Mucosa of rectum (tissue), 2 donors: ENCODE measurements around the gene NPAS3.

Experiments used
- H3K27ac ChIP-seq, 2 donors: one replicate each; pipeline ENCODE4 v1.7.0; 2013; ENCODE audit warnings: inconsistent platforms in 2 of 2, low read depth in 2 of 2, low read length in 2 of 2
- H3K27me3 ChIP-seq, 2 donors: one replicate each; pipeline ENCODE4 v1.7.0; 2013; ENCODE audit warnings: low read length in 2 of 2; ENCODE audit not compliant: control insufficient read depth in 2 of 2, insufficient read depth in 2 of 2
- H3K36me3 ChIP-seq, 2 donors: one replicate each; pipeline ENCODE4 v1.7.0; 2013; ENCODE audit warnings: low read length in 2 of 2; ENCODE audit not compliant: control insufficient read depth in 2 of 2, insufficient read depth in 2 of 2
- H3K4me1 ChIP-seq, 2 donors: one replicate each; pipeline ENCODE4 v1.7.0; 2013; ENCODE audit warnings: low read length in 2 of 2, mild to moderate bottlenecking in 1 of 2; ENCODE audit not compliant: control insufficient read depth in 2 of 2, insufficient read depth in 2 of 2
- H3K4me3 ChIP-seq, 2 donors: one replicate each; pipeline ENCODE4 v1.7.0; 2013; ENCODE audit warnings: low read length in 2 of 2
- H3K9ac ChIP-seq, 2 donors: one replicate each; pipeline ENCODE4 v1.7.0; 2013; ENCODE audit warnings: low read length in 2 of 2, low read depth in 1 of 2, mild to moderate bottlenecking in 1 of 2
- H3K9me3 ChIP-seq, 2 donors: one replicate each; pipeline ENCODE4 v1.7.0; 2013; ENCODE audit warnings: low read length in 2 of 2; ENCODE audit not compliant: control insufficient read depth in 2 of 2
- donor health status: healthy.
- donor health status: Normal muscosa, but diverticular disease.

The NPAS3 gene

GRCh38 chr14:33323979-33324378 lies 385.3 kb downstream of the NPAS3 start:
- no peaks in the 10 kb centered on the region for H3K36me3 ChIP-seq
- H3K9ac ChIP-seq: no peak overlapping the region
- no peaks in the 10 kb centered on the region for H3K9me3 ChIP-seq
- no peaks in the 10 kb centered on the region for H3K4me1 ChIP-seq
- no peaks in the 10 kb centered on the region for H3K27me3 ChIP-seq
- no peak overlapping the region for H3K27ac ChIP-seq
- H3K4me3 ChIP-seq: no peak overlapping the region

- Histone ChIP-seq H3K4me1 (no peaks in the 10 kb centered on the region), H3K4me3 (no peak overlapping the region), H3K9ac (no peak overlapping the region), H3K9me3 (no peaks in the 10 kb centered on the region), H3K27ac (no peak overlapping the region), H3K36me3 (no peaks in the 10 kb centered on the region), H3K27me3 (no peaks in the 10 kb centered on the region)
Measured at GRCh38 chr14:33331176-33331949, 392.7 kb downstream of the NPAS3 start.

GRCh38 chr14:33332497-33332896 lies 393.8 kb downstream of the NPAS3 start:
- no peak overlapping the region for H3K27ac ChIP-seq
- H3K27me3 ChIP-seq: no peaks in the 10 kb centered on the region
- H3K4me3 ChIP-seq: no peak overlapping the region
- no peak overlapping the region for H3K9ac ChIP-seq
- H3K4me1 ChIP-seq: no peaks in the 10 kb centered on the region
- H3K9me3 ChIP-seq: no peaks in the 10 kb centered on the region
- no peaks in the 10 kb centered on the region for H3K36me3 ChIP-seq

DNA sequence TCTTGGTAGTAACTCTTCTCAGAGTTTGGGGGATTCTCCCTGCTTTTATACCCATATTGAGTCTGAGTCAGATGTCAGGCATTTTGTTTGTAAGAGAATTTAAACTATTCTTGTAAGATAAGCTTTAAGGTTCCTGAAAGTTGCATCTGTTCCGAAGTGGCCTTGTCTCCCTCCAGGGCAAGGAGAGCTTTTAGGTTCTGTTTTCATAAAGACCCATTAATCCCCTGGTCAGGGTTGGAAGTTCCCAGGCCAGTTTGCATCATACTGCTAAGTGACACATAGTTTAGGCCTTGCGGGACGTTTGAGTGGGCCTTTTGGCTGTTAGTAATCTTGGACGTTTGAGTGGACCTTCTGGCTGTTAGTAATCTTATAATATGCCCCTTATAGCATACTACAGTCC lies 396.7 kb downstream of the NPAS3 start:
- Histone ChIP-seq H3K27me3 (no peaks in the 10 kb centered on the region), H3K4me1 (no peaks in the 10 kb centered on the region)

GRCh38 chr14:33342299-33342974 lies 403.8 kb downstream of the NPAS3 start:
- no peak overlapping the region for H3K27ac ChIP-seq
- H3K4me1 ChIP-seq: no peaks in the 10 kb centered on the region
- H3K9me3 ChIP-seq: no peaks in the 10 kb centered on the region
- H3K36me3 ChIP-seq: no peaks in the 10 kb centered on the region
- H3K27me3 ChIP-seq: no peaks in the 10 kb centered on the region
- no peak overlapping the region for H3K9ac ChIP-seq
- no peak overlapping the region for H3K4me3 ChIP-seq

More for the DNA sequence above, 396.7 kb downstream of the NPAS3 start:
- Histone ChIP-seq H3K9ac (no peak overlapping the region), H3K36me3 (no peaks in the 10 kb centered on the region), H3K4me3 (no peak overlapping the region), H3K27ac (no peak overlapping the region), H3K9me3 (no peaks in the 10 kb centered on the region)

GRCh38 chr14:33343016-33343415 lies 404.3 kb downstream of the NPAS3 start:
- no peaks in the 10 kb centered on the region for H3K27me3 ChIP-seq
- no peak overlapping the region for H3K9ac ChIP-seq
- H3K4me3 ChIP-seq: no peak overlapping the region
- H3K27ac ChIP-seq: no peak overlapping the region
- no peaks in the 10 kb centered on the region for H3K36me3 ChIP-seq
- no peaks in the 10 kb centered on the region for H3K9me3 ChIP-seq
- no peaks in the 10 kb centered on the region for H3K4me1 ChIP-seq

DNA sequence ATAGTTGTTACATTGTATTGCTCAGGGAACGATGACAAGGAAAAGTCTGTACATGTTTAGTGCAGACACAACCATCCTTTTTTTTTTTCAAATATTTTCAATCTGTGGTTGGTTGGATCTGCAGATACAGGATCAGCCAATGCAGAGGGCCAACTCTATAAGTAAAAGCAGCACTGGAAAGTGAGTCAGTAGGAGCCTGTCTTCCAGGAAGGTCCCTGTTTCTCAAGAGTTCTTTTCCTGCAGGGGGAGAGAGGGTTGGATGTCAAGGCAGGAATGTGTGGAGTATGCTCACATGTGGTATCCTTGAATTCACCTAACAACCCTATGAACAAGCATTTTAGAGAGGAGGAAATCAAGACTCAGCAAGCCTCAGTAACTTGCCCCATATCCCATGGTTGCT lies 409.1 kb downstream of the NPAS3 start:
- H3K4me1 ChIP-seq: no peaks in the 10 kb centered on the region
- no peak overlapping the region for H3K27ac ChIP-seq
- no peak overlapping the region for H3K4me3 ChIP-seq

GRCh38 chr14:33348510-33348909 lies 409.8 kb downstream of the NPAS3 start:
- Histone ChIP-seq H3K9me3 (no peaks in the 10 kb centered on the region), H3K27me3 (no peaks in the 10 kb centered on the region), H3K27ac (no peak overlapping the region), H3K4me3 (no peak overlapping the region), H3K9ac (no peak overlapping the region), H3K36me3 (no peaks in the 10 kb centered on the region), H3K4me1 (no peaks in the 10 kb centered on the region)

More for the DNA sequence above, 409.1 kb downstream of the NPAS3 start:
- no peak overlapping the region for H3K9ac ChIP-seq
- no peaks in the 10 kb centered on the region for H3K27me3 ChIP-seq
- H3K9me3 ChIP-seq: no peaks in the 10 kb centered on the region
- no peaks in the 10 kb centered on the region for H3K36me3 ChIP-seq

DNA sequence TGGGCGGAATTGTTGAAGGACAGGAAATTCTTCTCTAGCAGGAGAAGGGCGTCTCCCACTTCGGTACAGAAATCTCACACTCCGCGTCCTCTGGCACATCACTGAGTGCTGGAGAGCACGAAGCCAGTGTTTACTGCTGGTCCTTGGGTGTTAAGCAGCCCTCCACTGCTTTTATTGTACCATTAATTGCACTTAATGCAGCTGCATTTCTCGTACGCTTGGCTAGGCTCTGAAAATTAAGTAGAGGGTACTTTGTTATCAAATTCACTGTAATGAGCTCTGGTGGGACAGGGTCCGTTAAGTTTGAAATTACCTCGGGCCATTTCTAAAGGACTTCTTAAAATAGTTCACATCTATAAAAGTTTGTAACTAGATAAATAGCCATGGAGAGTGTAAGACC lies 411.2 kb downstream of the NPAS3 start:
- H3K27ac ChIP-seq: no peak overlapping the region

DNA sequence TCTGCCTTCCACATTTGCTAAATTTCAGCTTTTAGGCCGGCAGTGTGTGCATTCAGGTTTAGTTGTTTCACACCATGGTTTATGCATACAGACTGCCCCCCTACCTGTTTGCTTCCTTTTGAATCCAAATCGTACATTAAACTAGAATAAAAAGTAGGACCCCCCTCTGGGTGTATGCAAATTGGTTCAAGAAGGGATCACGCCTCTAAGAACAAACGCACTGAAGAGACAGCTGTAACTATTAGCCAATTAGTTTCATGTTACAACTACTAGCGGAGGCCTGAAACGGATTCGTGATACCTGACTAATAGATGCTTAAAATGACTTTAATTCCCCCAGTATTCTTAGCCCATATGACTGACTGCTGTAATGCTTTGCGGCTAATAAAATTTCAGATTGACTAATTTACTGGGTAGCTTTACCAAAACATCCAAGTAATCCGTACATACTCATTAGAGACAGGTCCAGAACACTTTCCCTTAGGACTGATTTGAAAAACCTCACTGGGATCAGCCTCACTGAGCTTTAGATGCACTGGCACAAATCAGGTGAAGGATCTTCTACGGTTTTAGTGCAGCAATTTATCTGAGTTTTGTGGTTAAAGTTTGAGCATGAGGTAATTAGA lies 411.8 kb downstream of the NPAS3 start:
- H3K4me3 ChIP-seq: no peak overlapping the region
- no peak overlapping the region for H3K27ac ChIP-seq
- H3K9me3 ChIP-seq: no peaks in the 10 kb centered on the region

More for the DNA sequence above, 411.2 kb downstream of the NPAS3 start:
- no peaks in the 10 kb centered on the region for H3K9me3 ChIP-seq
- H3K4me1 ChIP-seq: no peaks in the 10 kb centered on the region
- no peaks in the 10 kb centered on the region for H3K27me3 ChIP-seq
- H3K36me3 ChIP-seq: no peaks in the 10 kb centered on the region
- H3K9ac ChIP-seq: no peak overlapping the region
- H3K4me3 ChIP-seq: no peak overlapping the region

More for the DNA sequence above, 411.8 kb downstream of the NPAS3 start:
- no peaks in the 10 kb centered on the region for H3K36me3 ChIP-seq
- H3K4me1 ChIP-seq: no peaks in the 10 kb centered on the region
- H3K27me3 ChIP-seq: no peaks in the 10 kb centered on the region
- no peak overlapping the region for H3K9ac ChIP-seq
